ENCODE results near the gene NFIA.

Gene NFIA

GRCh38 chr1:61477301-61477700 is 394.9 kb downstream of the NFIA start:
- peaks cover 62% of the 10 kb centered on the region for H3K27me3 Mint-ChIP-seq
- no peak overlapping the region for H3K27ac Mint-ChIP-seq
- H3K4me3 Mint-ChIP-seq: no peak overlapping the region
- no peaks in the 10 kb centered on the region for H3K36me3 Mint-ChIP-seq
- no peaks in the 10 kb centered on the region for H3K9me3 Mint-ChIP-seq
- H3K4me1 Mint-ChIP-seq: no peaks in the 10 kb centered on the region
- ATAC-seq: no peak

- H3K27ac Mint-ChIP-seq: no peak overlapping the region
- H3K4me3 Mint-ChIP-seq: no peak overlapping the region
- H3K9me3 Mint-ChIP-seq: no peaks in the 10 kb centered on the region
- H3K27me3 Mint-ChIP-seq: peaks cover 54% of the 10 kb centered on the region
- H3K36me3 Mint-ChIP-seq: no peaks in the 10 kb centered on the region
- H3K4me1 Mint-ChIP-seq: no peaks in the 10 kb centered on the region
- no peak for ATAC-seq
Observed at GRCh38 chr1:61480273-61480935, 398.0 kb downstream of the NFIA start.

- H3K9me3 Mint-ChIP-seq: no peaks in the 10 kb centered on the region
- no peaks in the 10 kb centered on the region for H3K4me1 Mint-ChIP-seq
- no peaks in the 10 kb centered on the region for H3K36me3 Mint-ChIP-seq
- no peak overlapping the region for H3K27ac Mint-ChIP-seq
- ATAC-seq: no peak
- H3K27me3 Mint-ChIP-seq: peaks cover 45% of the 10 kb centered on the region
- no peak overlapping the region for H3K4me3 Mint-ChIP-seq
Observed at GRCh38 chr1:61481315-61481715, 399.0 kb downstream of the NFIA start.

- Mint-ChIP-seq H3K36me3 (no peaks in the 10 kb centered on the region), H3K27me3 (peaks cover 38% of the 10 kb centered on the region), H3K4me1 (no peaks in the 10 kb centered on the region), H3K27ac (no peak overlapping the region), H3K9me3 (no peaks in the 10 kb centered on the region), H3K4me3 (no peak overlapping the region)
- no peak for ATAC-seq
Observed at GRCh38 chr1:61482170-61482734, 399.9 kb downstream of the NFIA start.

- Mint-ChIP-seq H3K4me1 (no peaks in the 10 kb centered on the region), H3K9me3 (no peaks in the 10 kb centered on the region), H3K27me3 (peaks cover 10% of the 10 kb centered on the region), H3K4me3 (no peak overlapping the region), H3K36me3 (no peaks in the 10 kb centered on the region), H3K27ac (no peak overlapping the region)
- no peak for ATAC-seq
Observed at GRCh38 chr1:61486783-61487536, 404.6 kb downstream of the NFIA start.

GRCh38 chr1:61487801-61488200 is 405.4 kb downstream of the NFIA start:
- Mint-ChIP-seq H3K4me3 (no peak overlapping the region), H3K27me3 (peaks cover 10% of the 10 kb centered on the region), H3K4me1 (no peaks in the 10 kb centered on the region), H3K36me3 (no peaks in the 10 kb centered on the region), H3K9me3 (no peaks in the 10 kb centered on the region), H3K27ac (no peak overlapping the region)
- no peak for ATAC-seq

- Mint-ChIP-seq H3K4me1 (no peaks in the 10 kb centered on the region), H3K4me3 (no peak overlapping the region)
- no peak for ATAC-seq
Observed at GRCh38 chr1:61490924-61491323, 408.6 kb downstream of the NFIA start.

GRCh38 chr1:61491497-61491896 is 409.1 kb downstream of the NFIA start:
- Mint-ChIP-seq H3K9me3 (no peaks in the 10 kb centered on the region), H3K27me3 (no peaks in the 10 kb centered on the region), H3K4me1 (no peaks in the 10 kb centered on the region), H3K4me3 (no peak overlapping the region), H3K27ac (no peak overlapping the region), H3K36me3 (no peaks in the 10 kb centered on the region)
- no peak for ATAC-seq

More at GRCh38 chr1:61490924-61491323, 408.6 kb downstream of the NFIA start:
- no peak overlapping the region for H3K27ac Mint-ChIP-seq
- H3K27me3 Mint-ChIP-seq: no peaks in the 10 kb centered on the region
- no peaks in the 10 kb centered on the region for H3K36me3 Mint-ChIP-seq
- no peaks in the 10 kb centered on the region for H3K9me3 Mint-ChIP-seq

GRCh38 chr1:61494000-61494399 is 411.6 kb downstream of the NFIA start:
- Mint-ChIP-seq H3K4me1 (no peaks in the 10 kb centered on the region), H3K9me3 (no peaks in the 10 kb centered on the region), H3K36me3 (no peaks in the 10 kb centered on the region), H3K27me3 (no peaks in the 10 kb centered on the region), H3K27ac (no peak overlapping the region), H3K4me3 (no peak overlapping the region)
- ATAC-seq: no peak

GRCh38 chr1:61496501-61496900 is 414.1 kb downstream of the NFIA start:
- Mint-ChIP-seq H3K4me3 (no peak overlapping the region), H3K27ac (no peak overlapping the region), H3K36me3 (no peaks in the 10 kb centered on the region), H3K9me3 (no peaks in the 10 kb centered on the region), H3K27me3 (no peaks in the 10 kb centered on the region), H3K4me1 (no peaks in the 10 kb centered on the region)
- no peak for ATAC-seq

GRCh38 chr1:61497013-61497412 is 414.7 kb downstream of the NFIA start:
- Mint-ChIP-seq H3K4me3 (no peak overlapping the region), H3K27me3 (no peaks in the 10 kb centered on the region), H3K36me3 (no peaks in the 10 kb centered on the region), H3K4me1 (no peaks in the 10 kb centered on the region), H3K27ac (no peak overlapping the region), H3K9me3 (no peaks in the 10 kb centered on the region)
- ATAC-seq: no peak

- Mint-ChIP-seq H3K27me3 (peaks cover 9% of the 10 kb centered on the region), H3K4me1 (no peaks in the 10 kb centered on the region), H3K9me3 (no peaks in the 10 kb centered on the region), H3K27ac (no peak overlapping the region), H3K4me3 (no peak overlapping the region), H3K36me3 (no peaks in the 10 kb centered on the region)
- no peak for ATAC-seq
Observed at GRCh38 chr1:61498342-61498741, 416.0 kb downstream of the NFIA start.

- H3K27ac Mint-ChIP-seq: no peak overlapping the region
- H3K27me3 Mint-ChIP-seq: peaks cover 12% of the 10 kb centered on the region
- no peaks in the 10 kb centered on the region for H3K9me3 Mint-ChIP-seq
- H3K4me1 Mint-ChIP-seq: no peaks in the 10 kb centered on the region
- ATAC-seq: no peak
- H3K4me3 Mint-ChIP-seq: no peak overlapping the region
- H3K36me3 Mint-ChIP-seq: no peaks in the 10 kb centered on the region
Observed at GRCh38 chr1:61501971-61502916, 419.9 kb downstream of the NFIA start.

- no peaks in the 10 kb centered on the region for H3K36me3 Mint-ChIP-seq
- no peak overlapping the region for H3K4me3 Mint-ChIP-seq
- H3K9me3 Mint-ChIP-seq: no peaks in the 10 kb centered on the region
- no peak for ATAC-seq
- H3K27ac Mint-ChIP-seq: no peak overlapping the region
- peaks cover 12% of the 10 kb centered on the region for H3K27me3 Mint-ChIP-seq
- no peaks in the 10 kb centered on the region for H3K4me1 Mint-ChIP-seq
Observed at GRCh38 chr1:61504305-61504704, 421.9 kb downstream of the NFIA start.

GRCh38 chr1:61504852-61505390 is 422.6 kb downstream of the NFIA start:
- Mint-ChIP-seq H3K4me3 (no peak overlapping the region), H3K27me3 (peaks cover 12% of the 10 kb centered on the region), H3K4me1 (no peaks in the 10 kb centered on the region), H3K36me3 (no peaks in the 10 kb centered on the region), H3K9me3 (no peaks in the 10 kb centered on the region), H3K27ac (no peak overlapping the region)
- ATAC-seq: no peak
